Endothelial cell of umbilical vein (primary cell): ENCODE results near the gene PARP12. TPM values are rescaled to one million over a fixed set of nuclear protein-coding genes. Genes with fewer than 3 reads are reported as not detected.

Experiments used
- BruUV-seq: library from RNA; stranded (reverse); fragments of 400-500 nt; replicated peaks from 2 replicates; lab custom pipeline; 2021; lab: Mats Ljungman, UMichigan
- CTCF ChIA-PET: fragments of 300-600, 350-600 bp; sonication (Branson Sonifier 250); formaldehyde crosslinking; loops from one replicate; lab custom pipeline; 2021; ENCODE audit warnings: antibody characterized with exemption, inconsistent platforms; lab: Charles Lee
- POLR2A ChIA-PET: fragments of 300-600, 350-600 bp; sonication (Branson Sonifier 250); formaldehyde crosslinking; loops from one replicate; lab custom pipeline; 2021; ENCODE audit warnings: antibody characterized with exemption, inconsistent platforms; lab: Charles Lee
- DNase-seq: peaks from one replicate; pipeline ENCODE4 v3.0.0-alpha.2; 2011; ENCODE audit warnings: low read depth, low spot score
- FAIRE-seq: peaks from 2 replicates; lab custom pipeline; 2011; peaks lifted over from hg19 to GRCh38; lab: Jason Lieb, UNC
- H2AFZ ChIP-seq: 2 replicates; pipeline ENCODE4 v1.6.0; 2012; ENCODE audit warnings: low read depth, low read length, control low read depth, inconsistent platforms
- H3K27ac ChIP-seq: 2 replicates; pipeline ENCODE4 v1.5.1; 2011; ENCODE audit warnings: low read depth, mild to moderate bottlenecking, control low read depth, low read length, moderate library complexity; ENCODE audit not compliant: insufficient read depth
- H3K27me3 ChIP-seq, 2 experiments: 2 replicates each; pipeline versions ENCODE4 v1.6.0 to v1.6.1; 2011; ENCODE audit warnings: low read length in 2 of 2, mixed read lengths in 1 of 2; ENCODE audit not compliant: control insufficient read depth in 2 of 2, insufficient read depth in 2 of 2
- H3K36me3 ChIP-seq, 2 experiments: 2 replicates in 1 of 2; 3 replicates in 1 of 2; pipeline ENCODE4 v1.5.1; 2011; ENCODE audit warnings: low read length in 2 of 2, mild to moderate bottlenecking in 1 of 2, moderate library complexity in 1 of 2; ENCODE audit not compliant: control insufficient read depth in 2 of 2, insufficient read depth in 2 of 2; ENCODE audit errors: extremely low read depth in 1 of 2
- H3K4me1 ChIP-seq: 3 replicates; pipeline ENCODE4 v1.5.1; 2011; ENCODE audit warnings: mild to moderate bottlenecking, low read length; ENCODE audit not compliant: control insufficient read depth, insufficient read depth; ENCODE audit errors: extremely low read depth
- H3K4me2 ChIP-seq: 2 replicates; pipeline ENCODE4 v1.6.1; 2011; ENCODE audit warnings: low read length, control low read depth, mixed read lengths; ENCODE audit not compliant: insufficient read depth
- H3K4me3 ChIP-seq, 3 experiments: fragments of 200-600 bp in 1 of 3; sonication (generic), shearing (Covaris generic) in 1 of 3; replicated peaks in 1 of 3; 2 replicates each; pipeline ENCODE4 v1.5.1; 2011 to 2016; ENCODE audit warnings: control low read depth in 3 of 3, low read length in 3 of 3, mild to moderate bottlenecking in 2 of 3, inconsistent platforms in 1 of 3, low read depth in 1 of 3, moderate library complexity in 1 of 3; ENCODE audit not compliant: insufficient read depth in 1 of 3
- H3K79me2 ChIP-seq: 2 replicates; pipeline ENCODE4 v1.6.0; 2012; ENCODE audit warnings: low read length, inconsistent platforms; ENCODE audit not compliant: control insufficient read depth, insufficient read depth
- H3K9ac ChIP-seq: replicated peaks from 2 replicates; pipeline ENCODE3; 2011; ENCODE audit warnings: low read length, control low read depth; ENCODE audit not compliant: insufficient read depth; ENCODE audit errors: extremely low read depth
- H3K9me1 ChIP-seq: replicated peaks from 3 replicates; pipeline ENCODE4 v1.6.0; 2011; ENCODE audit warnings: mild to moderate bottlenecking, low read length; ENCODE audit not compliant: control insufficient read depth, insufficient read depth; ENCODE audit errors: extremely low read depth
- H3K9me3 ChIP-seq: replicated peaks from 2 replicates; pipeline ENCODE4 v1.5.1; 2012; ENCODE audit warnings: low read length, inconsistent platforms; ENCODE audit not compliant: control insufficient read depth, insufficient read depth
- H4K20me1 ChIP-seq: replicated peaks from 2 replicates; pipeline ENCODE3; 2011; ENCODE audit warnings: mild to moderate bottlenecking, low read length; ENCODE audit not compliant: control insufficient read depth, insufficient read depth; ENCODE audit errors: extremely low read depth
- CTCF ChIP-seq, 2 donors: IDR thresholded peaks; 1 replicate in 1 of 2; 2 replicates in 1 of 2; pipeline ENCODE4 v1.5.1; 2011; ENCODE audit warnings: low read length in 2 of 2, mild to moderate bottlenecking in 2 of 2, moderate library complexity in 2 of 2, control low read depth in 1 of 2, inconsistent platforms in 1 of 2, low read depth in 1 of 2; ENCODE audit not compliant: insufficient read depth in 1 of 2; ENCODE audit errors: extremely low read depth in 1 of 2
- FOS ChIP-seq: IDR thresholded peaks from 2 replicates; pipeline ENCODE4 v1.6.1; 2011; ENCODE audit warnings: mild to moderate bottlenecking, low read length, moderate library complexity, borderline replicate concordance; ENCODE audit not compliant: insufficient read depth
- GATA2 ChIP-seq: IDR thresholded peaks from 2 replicates; pipeline ENCODE4 v1.7.0; 2011; ENCODE audit warnings: low read depth, mild to moderate bottlenecking, moderate library complexity, mixed read lengths, low read length; ENCODE audit not compliant: insufficient read length, insufficient read depth
- JUN ChIP-seq: IDR thresholded peaks from 2 replicates; pipeline ENCODE4 v1.6.1; 2011; ENCODE audit warnings: borderline replicate concordance, low read depth; ENCODE audit not compliant: insufficient read length, insufficient read depth
- MAX ChIP-seq: IDR thresholded peaks from 2 replicates; pipeline ENCODE4 v1.6.1; 2011; ENCODE audit not compliant: insufficient read depth, insufficient read length
- POLR2A ChIP-seq: IDR thresholded peaks from 2 replicates; pipeline ENCODE4 v1.6.1; 2012; ENCODE audit warnings: low read depth, mild to moderate bottlenecking, control low read depth, low read length
- dilution Hi-C: fragments of 300-500 bp; cut with MboI; formaldehyde crosslinking; loops from one replicate; pipeline ENCODE4 v1.15.0; 2019; ENCODE audit warnings: low sequenced_read_pairs; ENCODE audit not compliant: extremely low pct_ligation_motif_present
- intact Hi-C: fragments of 100-400 bp; cut with micrococcal nuclease; formaldehyde crosslinking; loops from one replicate; pipeline ENCODE4 v1.10.0; 2022
- polyA plus RNA-seq, 4 experiments: library from polyadenylated mRNA; depleted of rRNA in 3 of 4; stranded (reverse) in 3 of 4; unstranded in 1 of 4; fragments of >200 nt; gene quantifications; 2 replicates each; pipeline versions ENCODE4 v1.2.1 to v1.2.3, GENCODE V29; 2011 to 2012; ENCODE audit warnings: missing spikeins in 1 of 4
- total RNA-seq: library from RNA; stranded (reverse); gene quantifications from 2 replicates; pipeline ENCODE4 v1.2.3, GENCODE V29; 2021

Gene PARP12
- total and polyA plus RNA-seq, 2 donors (not counting 3 experiments of a cell fraction or from before 2014, with no cell fraction given): 65.4 to 83.2 TPM

GRCh38 chr7:140033779-140034363 is 28.9 kb downstream of the PARP12 start:
- H3K36me3 ChIP-seq: peaks cover 6 to 16% of the 10 kb centered on the region in 2 experiments
- peaks cover 22% of the 10 kb centered on the region for H3K79me2 ChIP-seq
- FAIRE-seq: no peak
- no TSS peak for BruUV-seq
- ChIA-PET POLR2A (no interaction called here), CTCF (interaction anchor here (0.9 kb wide), 1 partner anchor 8 kb away, joined by 3 read pairs; no protein-coding TSS in a partner anchor)
- H3K4me3 ChIP-seq: no peak overlapping the region
- DNase-seq: no peak
- H4K20me1 ChIP-seq: no peaks in the 10 kb centered on the region
- no peak overlapping the region for H3K4me2 ChIP-seq
- no peak overlapping the region for H3K27ac ChIP-seq
- H3K9me1 ChIP-seq: no peaks in the 10 kb centered on the region
- H3K27me3 ChIP-seq: no peaks in the 10 kb centered on the region
- H3K9me3 ChIP-seq: no peaks in the 10 kb centered on the region
- peaks cover 26% of the 10 kb centered on the region for H3K4me1 ChIP-seq
- dilution Hi-C loops (no loop called here), intact Hi-C loops (no loop called here)
- TF ChIP-seq GATA2 (no peak), POLR2A (no peak), MAX (no peak), JUN (no peak), FOS (no peak), CTCF (IDR thresholded peaks at IDR 0.05; ENCODE audit: extremely low read depth in 1 of 2, insufficient read depth in 1 of 2, low read depth in 1 of 2, low read length in 2 of 2) (no peak)
- H3K9ac ChIP-seq: no peak overlapping the region
- no peak overlapping the region for H2AFZ ChIP-seq
